ENCODE results near the gene IFNK.

The IFNK gene

DNA sequence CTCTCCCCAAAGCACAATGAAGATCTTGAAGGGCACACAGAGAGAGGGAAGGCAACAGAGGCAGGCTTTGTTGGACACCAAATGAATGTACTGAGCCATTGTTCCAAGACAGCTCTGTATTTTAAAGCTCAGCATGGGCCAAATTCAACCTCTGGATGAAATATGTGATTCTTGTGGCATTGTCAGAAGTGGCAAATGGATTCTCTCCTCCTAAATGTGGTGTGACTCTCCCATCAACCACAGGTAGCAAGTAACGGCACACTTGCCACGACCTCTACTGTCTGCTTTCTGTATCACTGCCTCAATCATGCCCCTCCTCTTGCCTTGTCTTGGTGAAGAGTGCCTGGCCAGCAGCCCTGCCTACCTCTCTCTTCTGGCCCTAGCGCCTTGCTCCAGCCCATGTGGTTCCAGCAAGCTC, 11.6 kb downstream of the IFNK start:
- DNase-seq (ENCODE audit: low read depth in 2 of 2), result no peak
- no peak overlapping the region for H3K4me3 ChIP-seq (replicated peaks in 1 of 2; ENCODE audit: low read depth in 2 of 2, low read length in 2 of 2)
- TF ChIP-seq CTCF (IDR thresholded peaks at IDR 0.05; ENCODE audit: low read depth, low read length), result peak; percentile 4

DNA sequence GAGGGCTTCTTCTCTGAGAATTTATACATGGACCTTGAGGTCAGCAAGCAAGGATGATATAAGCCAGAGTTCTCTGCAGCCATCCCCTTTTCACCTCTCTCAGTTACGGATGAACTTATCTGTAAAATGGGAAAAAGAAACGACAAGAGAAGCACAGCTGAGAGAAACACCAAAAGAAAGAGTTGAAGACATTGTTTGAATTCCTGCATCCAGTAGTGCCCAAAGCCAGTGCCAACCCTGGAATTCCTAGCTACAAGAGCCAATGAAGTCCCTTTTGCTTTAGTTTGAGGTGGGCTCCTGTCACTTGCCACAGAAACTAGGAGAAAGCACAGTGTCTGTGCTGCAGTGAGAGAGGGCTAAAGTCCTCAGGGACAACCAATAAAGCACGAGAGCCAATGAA, 12.1 kb downstream of the IFNK start:
- DNase-seq (ENCODE audit: low read depth in 2 of 2), result no peak
- no peak for TF ChIP-seq CTCF (IDR thresholded peaks at IDR 0.05; ENCODE audit: low read depth, low read length)
- H3K4me3 ChIP-seq (replicated peaks in 1 of 2; ENCODE audit: low read depth in 2 of 2, low read length in 2 of 2), result no peak overlapping the region

DNA sequence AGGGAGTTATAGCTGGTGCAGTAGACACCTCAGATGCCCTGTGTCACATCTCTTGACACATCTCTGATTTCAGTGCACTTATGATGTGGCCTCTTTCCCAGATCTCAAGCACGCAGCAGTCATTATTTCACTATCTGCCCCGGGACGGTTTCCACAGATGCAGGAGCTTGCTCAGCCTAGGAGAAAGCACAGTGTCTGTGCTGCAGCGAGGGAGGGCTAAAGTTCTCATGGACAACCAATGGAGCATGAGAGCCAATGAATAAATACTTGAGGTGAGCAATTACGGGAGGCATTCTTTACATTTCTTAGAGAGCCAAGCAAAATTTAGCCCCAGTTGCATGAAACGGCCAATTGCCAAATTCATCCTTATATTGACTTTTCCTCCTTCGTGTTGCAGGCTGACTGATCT, 12.9 kb downstream of the IFNK start:
- no peak for TF ChIP-seq CTCF (IDR thresholded peaks at IDR 0.05; ENCODE audit: low read depth, low read length)
- no peak overlapping the region for H3K4me3 ChIP-seq (replicated peaks in 1 of 2; ENCODE audit: low read depth in 2 of 2, low read length in 2 of 2)
- DNase-seq (ENCODE audit: low read depth in 2 of 2), result no peak

- H3K4me3 ChIP-seq (replicated peaks in 1 of 2; ENCODE audit: low read depth in 2 of 2, low read length in 2 of 2), result no peak overlapping the region
- no peak for DNase-seq (ENCODE audit: low read depth in 2 of 2)
- no peak for TF ChIP-seq CTCF (IDR thresholded peaks at IDR 0.05; ENCODE audit: low read depth, low read length)
Observed at GRCh38 chr9:27537756-27538155, 13.7 kb downstream of the IFNK start.

- DNase-seq (ENCODE audit: low read depth in 2 of 2), result no peak
- no peak for TF ChIP-seq CTCF (IDR thresholded peaks at IDR 0.05; ENCODE audit: low read depth, low read length)
- H3K4me3 ChIP-seq (replicated peaks in 1 of 2; ENCODE audit: low read depth in 2 of 2, low read length in 2 of 2), result no peak overlapping the region
Observed at GRCh38 chr9:27538647-27539046, 14.6 kb downstream of the IFNK start.

DNA sequence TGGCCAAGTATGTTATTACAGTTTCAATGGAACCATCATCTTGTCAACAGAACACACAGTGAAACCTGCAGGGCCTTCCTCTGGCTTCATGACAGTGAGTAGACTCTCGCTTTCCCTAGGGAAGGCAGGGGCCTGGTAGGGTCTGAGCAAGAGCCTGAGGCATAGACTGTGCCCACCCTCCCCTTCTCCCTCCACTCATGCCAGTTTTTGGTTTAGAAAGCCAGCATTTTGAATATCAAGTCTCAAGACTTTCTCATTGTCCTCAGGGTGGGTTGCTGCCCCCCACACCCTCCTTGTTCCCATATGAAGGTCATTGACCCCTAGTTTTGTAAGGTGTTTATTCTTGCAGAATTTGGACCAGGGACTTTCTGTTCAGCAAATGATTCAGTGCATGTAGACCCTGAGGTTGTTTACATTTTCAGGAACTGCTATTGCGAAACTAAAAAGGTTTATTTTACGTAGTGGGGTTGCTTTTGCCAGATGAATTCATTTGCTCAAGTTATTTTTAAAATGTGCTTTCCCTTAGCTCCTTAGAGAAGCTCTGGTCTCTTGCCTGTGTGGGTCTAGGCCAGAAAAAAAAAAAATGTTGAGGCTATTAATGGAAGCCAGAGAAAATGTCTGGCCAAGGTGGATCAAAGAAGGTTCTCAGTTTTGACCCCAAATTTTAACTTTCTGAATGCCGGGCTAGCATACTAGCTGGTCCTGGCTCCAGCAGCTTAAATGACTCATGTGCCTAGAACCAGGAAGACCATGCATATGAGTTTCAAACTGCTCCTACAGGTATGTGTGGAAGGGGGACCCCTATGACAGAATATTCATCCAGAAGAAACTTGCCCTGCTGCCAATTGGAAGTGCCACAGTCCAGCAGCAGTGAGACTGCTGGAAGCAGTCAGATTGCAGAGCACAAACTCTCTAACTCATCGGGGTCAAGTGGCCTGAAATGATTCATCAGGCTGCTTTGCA, 15.7 kb downstream of the IFNK start:
- no peak overlapping the region for H3K4me3 ChIP-seq (replicated peaks in 1 of 2; ENCODE audit: low read depth in 2 of 2, low read length in 2 of 2)
- DNase-seq (ENCODE audit: low read depth in 2 of 2), result peak; percentile 75 to 85
- no peak for TF ChIP-seq CTCF (IDR thresholded peaks at IDR 0.05; ENCODE audit: low read depth, low read length)

Data from cardiac fibroblast (primary cell).